Effector memory CD4-positive, alpha-beta T cell (primary cell): ENCODE results near the gene COPB2.
"Not testable (repeated sequence)": the region's sequence is repeated elsewhere in the genome, so short reads cannot be mapped to it uniquely, and the experiment has no call there.

Experiments
- DNase-seq, 3 donors: peaks; one replicate each; pipeline ENCODE4 v3.0.0-alpha.2; 2020
- H3K27ac ChIP-seq: 2 replicates; pipeline ENCODE4 v1.7.0; 2013; ENCODE audit warnings: mild to moderate bottlenecking, low read length, moderate library complexity; ENCODE audit not compliant: insufficient read depth, poor library complexity, severe bottlenecking
- H3K27me3 ChIP-seq: replicated peaks from 2 replicates; pipeline ENCODE4 v1.7.0; 2013; ENCODE audit warnings: mild to moderate bottlenecking, low read length; ENCODE audit not compliant: insufficient read depth, control insufficient read depth, poor library complexity, severe bottlenecking
- H3K36me3 ChIP-seq: 2 replicates; pipeline ENCODE4 v1.7.0; 2013; ENCODE audit warnings: mild to moderate bottlenecking, low read length, moderate library complexity; ENCODE audit not compliant: control insufficient read depth, insufficient read depth
- H3K4me1 ChIP-seq: 2 replicates; pipeline ENCODE4 v1.7.0; 2013; ENCODE audit warnings: low read length, mild to moderate bottlenecking; ENCODE audit not compliant: control insufficient read depth, insufficient read depth, poor library complexity, severe bottlenecking
- H3K4me3 ChIP-seq: 2 replicates; pipeline ENCODE4 v1.7.0; 2013; ENCODE audit warnings: low read length, low read depth, mild to moderate bottlenecking; ENCODE audit not compliant: insufficient read depth, poor library complexity, severe bottlenecking
- H3K9me3 ChIP-seq: 2 replicates; pipeline ENCODE4 v1.7.0; 2013; ENCODE audit warnings: mild to moderate bottlenecking, low read length, moderate library complexity; ENCODE audit not compliant: control insufficient read depth

COPB2 gene

DNA sequence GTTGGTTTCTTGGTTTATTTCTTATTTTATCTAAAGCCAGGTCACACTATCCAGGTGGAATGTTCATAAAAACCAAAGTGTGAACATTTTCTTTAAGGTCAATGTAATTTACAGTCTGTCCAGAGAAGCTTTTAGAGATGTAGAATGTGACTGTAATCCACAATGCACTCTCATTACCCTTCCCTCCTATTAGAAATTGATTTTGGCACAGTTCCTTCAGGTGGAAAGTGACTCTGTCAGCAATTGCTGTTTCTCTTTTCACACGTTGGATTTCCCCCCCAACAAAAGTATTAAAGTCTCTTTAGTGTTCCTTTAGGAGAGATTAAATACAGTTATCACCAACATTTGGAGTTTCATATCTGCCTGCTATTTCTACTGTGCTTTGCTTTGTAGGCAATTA is 31.6 kb upstream of the COPB2 start:
- no peaks in the 10 kb centered on the region for H3K4me1 ChIP-seq
- H3K36me3 ChIP-seq = no peaks in the 10 kb centered on the region
- H3K27ac ChIP-seq = no peak overlapping the region
- no peak overlapping the region for H3K4me3 ChIP-seq
- no peaks in the 10 kb centered on the region for H3K27me3 ChIP-seq
- H3K9me3 ChIP-seq = no peaks in the 10 kb centered on the region
- no peak for DNase-seq

DNA sequence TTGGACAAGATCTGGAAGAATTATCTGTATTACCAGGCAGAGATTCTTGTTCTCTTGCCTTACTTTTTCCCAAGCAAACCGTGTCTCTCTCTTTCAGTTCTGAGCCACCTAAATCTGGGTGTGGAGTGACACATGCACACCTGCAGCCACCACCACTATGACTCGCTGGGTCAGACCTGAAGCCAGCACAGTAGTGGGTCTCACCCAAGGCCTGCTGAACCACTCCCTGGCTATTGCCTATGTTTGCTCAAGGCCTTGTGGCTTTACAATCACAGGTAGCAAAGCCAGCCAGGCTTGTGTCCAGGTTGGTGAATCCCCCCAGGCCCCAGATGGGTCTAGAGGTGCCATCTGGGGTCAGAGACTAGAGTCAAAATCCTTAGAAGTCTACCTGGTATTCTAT is 28.7 kb upstream of the COPB2 start:
- no peak overlapping the region for H3K27ac ChIP-seq
- no peaks in the 10 kb centered on the region for H3K36me3 ChIP-seq
- peaks cover 8% of the 10 kb centered on the region for H3K9me3 ChIP-seq
- H3K4me1 ChIP-seq = no peaks in the 10 kb centered on the region
- DNase-seq = no peak
- no peaks in the 10 kb centered on the region for H3K27me3 ChIP-seq
- H3K4me3 ChIP-seq = no peak overlapping the region

DNA sequence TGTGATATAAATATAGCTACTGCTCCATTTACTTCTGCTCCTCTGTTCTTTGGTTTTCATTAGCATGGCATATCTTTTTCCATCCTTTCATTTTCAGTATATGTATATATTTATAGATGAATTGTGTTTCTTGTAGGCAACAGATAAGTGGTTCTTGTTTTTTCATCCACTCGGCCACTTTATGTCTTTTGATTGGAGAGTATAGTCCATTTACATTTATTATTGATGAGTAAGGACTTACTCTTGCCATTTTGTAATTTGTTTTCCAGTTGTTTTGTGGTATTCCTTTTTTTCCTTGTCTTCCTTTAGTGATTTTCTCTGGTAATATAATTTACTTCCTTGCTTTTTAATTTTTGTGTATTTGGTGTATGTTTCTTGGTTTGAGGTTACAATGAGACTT is 26.8 kb upstream of the COPB2 start:
- Histone ChIP-seq H3K27me3 (no peaks in the 10 kb centered on the region), H3K9me3 (peaks cover 8% of the 10 kb centered on the region), H3K36me3 (no peaks in the 10 kb centered on the region), H3K27ac (no peak overlapping the region), H3K4me1 (no peaks in the 10 kb centered on the region), H3K4me3 (no peak overlapping the region)
- no peak for DNase-seq

DNA sequence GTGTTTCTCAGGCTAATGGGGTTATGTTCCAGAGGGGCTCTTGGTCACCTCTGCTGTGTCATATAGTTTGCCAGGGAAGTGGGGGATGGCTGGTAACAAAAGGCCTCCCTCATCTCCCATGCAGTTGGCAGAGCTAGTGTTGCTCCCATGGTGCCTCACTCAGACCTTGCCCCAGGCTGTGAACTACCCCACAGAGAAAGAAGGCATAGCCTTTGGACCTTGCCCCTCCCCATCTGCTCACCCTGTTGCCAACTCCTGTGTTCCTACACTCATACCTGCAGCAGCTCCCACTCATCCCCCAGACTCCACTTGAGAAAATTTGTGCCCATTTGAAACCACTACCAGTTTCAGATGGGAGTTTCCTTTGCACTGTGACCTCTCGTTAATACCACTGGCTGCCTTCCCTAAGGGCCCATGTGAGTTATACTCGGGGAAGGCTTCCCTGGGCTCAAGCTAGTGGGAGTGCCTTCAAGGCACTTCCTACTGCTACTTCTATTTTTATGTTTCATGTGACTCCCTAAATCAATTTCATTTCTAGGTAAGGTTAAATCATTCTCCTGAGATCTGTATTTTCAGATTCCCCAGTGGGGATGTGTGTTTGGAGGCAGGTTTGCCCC is 25.3 kb upstream of the COPB2 start:
- Histone ChIP-seq H3K27me3 (no peaks in the 10 kb centered on the region), H3K9me3 (peaks cover 8% of the 10 kb centered on the region), H3K4me1 (no peaks in the 10 kb centered on the region), H3K27ac (no peak overlapping the region), H3K36me3 (no peaks in the 10 kb centered on the region), H3K4me3 (no peak overlapping the region)
- DNase-seq = no peak

DNA sequence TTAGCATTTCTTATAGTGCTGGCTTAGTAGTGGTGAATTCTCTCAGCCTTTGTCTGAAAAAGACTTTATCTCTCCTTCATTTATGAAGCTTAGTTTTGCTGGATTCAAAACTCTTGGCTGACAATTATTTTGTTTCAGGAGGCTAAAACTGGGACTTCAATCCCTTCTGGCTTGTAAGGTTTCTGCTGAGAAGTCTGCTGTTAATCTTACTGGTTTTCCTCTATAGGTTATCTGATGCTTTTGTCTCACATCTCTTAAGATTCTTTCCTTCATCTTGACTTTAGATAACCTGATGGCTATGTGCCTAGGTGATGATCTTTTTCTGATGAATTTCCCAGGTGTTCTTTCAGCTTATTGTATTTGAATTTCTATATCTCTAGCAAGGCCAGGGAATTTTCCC is 23.4 kb upstream of the COPB2 start:
- not testable (repeated sequence) for H3K36me3 ChIP-seq, H3K4me1 ChIP-seq, H3K27ac ChIP-seq, H3K9me3 ChIP-seq, DNase-seq, H3K4me3 ChIP-seq, H3K27me3 ChIP-seq

DNA sequence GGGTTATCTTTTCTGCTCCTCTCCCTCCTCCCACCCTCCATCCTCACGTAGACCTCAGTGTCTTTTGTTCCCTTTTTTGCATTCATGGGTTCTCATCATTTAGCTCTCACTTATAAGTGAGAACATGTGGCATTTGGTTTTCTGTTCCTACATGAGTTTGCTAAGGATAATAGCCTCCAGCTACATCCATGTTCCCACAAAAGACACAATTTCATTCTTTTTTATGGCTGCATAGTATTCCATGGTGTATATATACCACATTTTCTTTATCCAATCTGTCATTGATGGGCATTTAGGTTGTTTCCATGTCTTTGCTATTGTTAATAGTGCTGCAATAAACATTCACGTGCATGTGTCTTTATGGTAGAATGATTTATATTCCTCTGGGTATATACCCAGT is 11.7 kb upstream of the COPB2 start:
- not testable (repeated sequence) for H3K4me3 ChIP-seq, H3K4me1 ChIP-seq, H3K27me3 ChIP-seq, H3K27ac ChIP-seq, DNase-seq, H3K36me3 ChIP-seq, H3K9me3 ChIP-seq

DNA sequence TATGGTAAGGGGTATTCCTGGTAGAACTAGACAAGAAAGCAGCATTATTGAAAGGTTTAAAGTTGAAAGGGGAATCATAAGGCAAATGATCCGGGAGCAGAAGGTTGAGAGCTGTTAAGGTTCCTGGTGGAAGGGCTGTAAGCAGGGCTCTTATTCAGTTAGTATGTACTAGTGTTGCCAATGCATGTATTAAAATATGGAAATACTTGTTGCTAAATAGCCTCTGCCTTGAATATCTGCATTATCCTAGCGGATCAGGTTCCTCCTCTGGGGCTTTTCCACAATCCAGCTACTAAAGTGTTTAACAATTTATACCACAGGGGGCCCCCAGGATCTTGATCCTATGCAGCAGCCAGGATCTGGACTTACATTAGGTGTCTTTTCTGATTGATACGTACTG is 7.3 kb upstream of the COPB2 start:
- DNase-seq = no peak
- Histone ChIP-seq H3K4me3 (no peak overlapping the region), H3K9me3 (no peaks in the 10 kb centered on the region), H3K27me3 (no peaks in the 10 kb centered on the region), H3K4me1 (no peaks in the 10 kb centered on the region), H3K36me3 (no peaks in the 10 kb centered on the region), H3K27ac (no peak overlapping the region)

DNA sequence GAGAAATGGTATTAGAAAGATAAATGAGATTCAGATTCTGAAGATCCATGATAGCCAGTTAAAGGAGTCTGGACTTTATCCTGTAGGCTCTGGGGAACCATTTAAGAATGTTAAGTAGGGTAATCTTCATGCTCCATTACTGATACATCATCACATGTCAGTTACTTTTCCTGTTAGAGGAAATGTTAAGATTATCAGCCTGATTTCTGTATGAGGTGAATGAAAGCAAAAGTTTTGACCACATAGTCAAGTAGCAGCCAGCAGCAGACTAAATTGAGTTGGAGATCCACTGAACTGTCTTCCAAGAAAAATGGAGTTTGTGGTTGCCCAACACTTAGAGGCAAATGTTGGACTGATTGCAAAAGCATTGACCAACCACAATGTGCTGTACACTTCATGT is 4.7 kb upstream of the COPB2 start:
- Histone ChIP-seq H3K27me3 (no peaks in the 10 kb centered on the region), H3K9me3 (no peaks in the 10 kb centered on the region), H3K27ac (no peak overlapping the region), H3K4me1 (peaks cover 5% of the 10 kb centered on the region), H3K36me3 (peaks cover 3% of the 10 kb centered on the region), H3K4me3 (no peak overlapping the region)
- no peak for DNase-seq

DNA sequence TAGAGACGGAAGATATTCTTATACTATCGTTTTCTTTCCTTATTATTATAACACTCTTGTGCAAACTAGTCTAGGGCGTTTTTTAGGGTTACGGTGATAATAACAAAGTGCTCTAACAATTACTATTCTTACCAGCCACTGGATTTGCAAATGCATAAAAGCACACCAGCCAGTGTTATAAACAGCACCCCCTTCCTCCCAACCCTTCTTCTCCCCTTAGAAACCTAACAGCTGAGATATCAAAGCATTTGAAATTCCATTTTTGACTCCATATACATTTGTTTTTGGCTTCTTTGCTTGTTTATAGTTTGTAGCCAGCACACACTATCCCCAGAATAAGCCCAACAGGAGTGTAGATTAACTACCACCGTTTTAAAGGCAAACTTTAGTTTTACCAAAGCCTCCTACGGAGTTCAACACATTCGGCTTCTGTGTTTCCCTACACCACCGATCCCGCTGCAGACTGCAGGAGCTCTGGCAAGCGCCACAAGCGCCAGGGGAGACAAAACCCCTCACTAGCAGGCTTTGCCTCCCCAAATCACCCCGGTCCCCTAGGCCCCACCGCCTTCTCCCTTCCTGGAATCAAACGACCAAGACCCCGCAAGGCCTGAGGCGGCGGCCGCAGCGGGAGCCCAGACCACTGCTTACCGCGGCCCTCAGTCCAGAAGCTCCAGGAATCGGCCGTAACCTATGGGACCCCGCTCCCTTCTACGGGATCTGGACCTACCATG is 461 bp downstream of the COPB2 start:
- Histone ChIP-seq H3K4me3 (peak overlapping the region; percentile 99), H3K27me3 (no peaks in the 10 kb centered on the region), H3K9me3 (no peaks in the 10 kb centered on the region), H3K27ac (peak overlapping the region; percentile 85), H3K36me3 (peaks cover 3% of the 10 kb centered on the region), H3K4me1 (peaks cover 15% of the 10 kb centered on the region)
- peak in 1 of 3 donors; percentile 10 for DNase-seq

DNA sequence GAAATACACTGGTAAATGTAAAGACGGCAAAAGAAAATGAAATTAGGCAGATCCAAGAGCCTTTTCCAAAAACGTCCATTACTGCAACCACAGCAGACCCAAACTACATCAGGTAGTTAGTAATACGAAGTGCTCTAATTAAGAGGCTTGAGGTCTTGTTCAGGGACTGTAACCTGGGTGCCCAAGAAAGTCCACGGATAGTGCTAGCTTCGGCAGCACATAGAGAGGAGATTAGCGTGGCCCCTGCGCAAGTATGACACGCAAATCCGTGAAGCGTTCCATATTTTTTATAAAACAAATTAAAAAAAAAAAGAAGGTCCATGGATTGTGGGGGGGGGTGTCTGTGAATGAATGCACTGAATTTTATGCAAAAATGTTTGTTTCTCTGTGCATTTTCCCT is 1.4 kb downstream of the COPB2 start:
- DNase-seq = no peak
- peaks cover 15% of the 10 kb centered on the region for H3K4me1 ChIP-seq
- no peak overlapping the region for H3K4me3 ChIP-seq
- H3K36me3 ChIP-seq = peaks cover 3% of the 10 kb centered on the region
- H3K27me3 ChIP-seq = no peaks in the 10 kb centered on the region
- no peak overlapping the region for H3K27ac ChIP-seq
- no peaks in the 10 kb centered on the region for H3K9me3 ChIP-seq
